ENCODE results near the gene OSBPL8. TPM values are rescaled to one million over a fixed set of nuclear protein-coding genes. Genes with fewer than 3 reads are reported as not detected.
A peak's percentile ranks its signal among the peaks of the same experiment; 100 is the strongest.

The OSBPL8 gene
- total RNA-seq, 4 donors from 2014 or later = 39.0 to 69.3 (median 49.0) TPM

DNA sequence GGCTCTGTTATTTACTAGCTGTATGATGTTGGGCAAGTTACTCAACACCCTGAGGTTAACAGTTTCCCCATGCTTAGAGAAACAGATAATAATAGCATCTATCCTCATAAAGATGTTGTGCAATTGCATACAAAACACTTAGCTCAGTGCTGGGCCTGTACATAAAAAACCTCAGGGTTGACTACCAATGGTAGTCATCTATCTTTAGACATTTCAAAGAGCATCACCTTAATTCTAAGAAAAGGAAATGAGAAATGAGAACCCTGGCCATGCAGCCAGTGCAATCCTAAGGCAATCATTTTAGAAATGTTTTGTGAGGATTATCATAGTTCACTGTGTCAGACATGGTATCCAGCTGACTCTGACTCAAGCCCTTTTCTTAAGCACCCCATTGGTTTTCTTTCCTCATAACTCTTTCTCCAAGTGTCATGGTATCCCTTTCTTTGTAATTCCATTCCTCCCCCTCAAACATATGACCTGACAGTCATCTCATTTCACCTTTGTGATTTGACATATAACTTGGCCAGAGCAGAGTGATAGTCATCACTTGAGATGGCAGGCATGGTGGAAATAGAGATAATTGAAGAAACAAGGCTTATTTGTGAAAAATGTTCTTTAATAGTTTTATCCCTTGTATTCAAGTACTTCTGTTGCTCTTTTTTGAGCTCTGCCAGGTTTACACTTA, 29.5 kb upstream of the OSBPL8 start:
- DNase-seq = no peak
- no peak overlapping the region for H3K4me3 ChIP-seq
- no peaks in the 10 kb centered on the region for H3K4me1 ChIP-seq
- no peaks in the 10 kb centered on the region for H3K36me3 ChIP-seq
- H3K27me3 ChIP-seq = no peaks in the 10 kb centered on the region
- peak overlapping the region in 3 of 4 donors; percentile 13 to 16 (median 15) for H3K27ac ChIP-seq
- H3K9me3 ChIP-seq = no peaks in the 10 kb centered on the region
- no peak for TF ChIP-seq POLR2A (IDR thresholded peaks at IDR 0.05)
- TF ChIP-seq, protein P1, sequence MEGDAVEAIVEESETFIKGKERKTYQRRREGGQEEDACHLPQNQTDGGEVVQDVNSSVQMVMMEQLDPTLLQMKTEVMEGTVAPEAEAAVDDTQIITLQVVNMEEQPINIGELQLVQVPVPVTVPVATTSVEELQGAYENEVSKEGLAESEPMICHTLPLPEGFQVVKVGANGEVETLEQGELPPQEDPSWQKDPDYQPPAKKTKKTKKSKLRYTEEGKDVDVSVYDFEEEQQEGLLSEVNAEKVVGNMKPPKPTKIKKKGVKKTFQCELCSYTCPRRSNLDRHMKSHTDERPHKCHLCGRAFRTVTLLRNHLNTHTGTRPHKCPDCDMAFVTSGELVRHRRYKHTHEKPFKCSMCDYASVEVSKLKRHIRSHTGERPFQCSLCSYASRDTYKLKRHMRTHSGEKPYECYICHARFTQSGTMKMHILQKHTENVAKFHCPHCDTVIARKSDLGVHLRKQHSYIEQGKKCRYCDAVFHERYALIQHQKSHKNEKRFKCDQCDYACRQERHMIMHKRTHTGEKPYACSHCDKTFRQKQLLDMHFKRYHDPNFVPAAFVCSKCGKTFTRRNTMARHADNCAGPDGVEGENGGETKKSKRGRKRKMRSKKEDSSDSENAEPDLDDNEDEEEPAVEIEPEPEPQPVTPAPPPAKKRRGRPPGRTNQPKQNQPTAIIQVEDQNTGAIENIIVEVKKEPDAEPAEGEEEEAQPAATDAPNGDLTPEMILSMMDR (IDR thresholded peaks at IDR 0.05) = no peak

DNA sequence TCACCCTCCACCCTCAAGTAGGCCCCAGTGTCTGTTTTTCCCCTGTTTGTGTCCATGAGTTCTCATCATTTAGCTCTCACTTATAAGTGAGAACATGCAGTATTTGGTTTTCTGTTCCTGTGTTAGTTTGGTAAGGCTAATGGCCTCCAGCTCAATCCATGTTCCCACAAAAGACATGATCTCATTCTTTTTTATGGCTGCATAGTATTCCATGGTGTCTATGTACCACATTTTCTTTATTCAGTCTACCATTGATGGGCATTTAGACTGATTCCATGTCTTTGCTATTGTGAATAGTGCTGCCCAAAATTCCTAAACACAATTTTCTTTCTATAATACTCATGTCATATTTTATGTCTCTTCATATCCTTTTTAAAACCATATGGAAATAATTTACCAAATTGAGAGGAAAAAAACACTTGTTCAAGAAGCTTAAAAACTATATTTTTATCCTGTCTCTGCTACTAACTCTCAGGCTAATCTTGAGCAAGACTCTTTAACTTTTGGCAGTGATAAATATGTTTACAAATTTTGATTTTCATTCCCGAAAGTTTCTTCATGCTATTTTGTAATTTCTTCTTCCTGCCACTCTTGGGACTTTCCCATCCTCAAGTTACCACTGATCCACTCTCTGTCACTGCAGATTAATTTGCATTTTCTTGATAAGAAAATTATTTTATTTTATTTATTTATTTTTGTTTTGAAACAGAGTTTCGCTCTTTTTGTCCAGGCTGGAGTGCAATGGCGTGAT, 28.0 kb upstream of the OSBPL8 start:
- Histone ChIP-seq H3K4me3 (no peak overlapping the region), H3K27me3 (no peaks in the 10 kb centered on the region), H3K9me3 (no peaks in the 10 kb centered on the region), H3K36me3 (no peaks in the 10 kb centered on the region), H3K27ac (peak overlapping the region in 1 of 4 donors; percentile 49), H3K4me1 (no peaks in the 10 kb centered on the region)
- TF ChIP-seq, protein P1 (IDR thresholded peaks at IDR 0.05) = no peak
- no peak for TF ChIP-seq POLR2A (IDR thresholded peaks at IDR 0.05)
- DNase-seq = no peak

DNA sequence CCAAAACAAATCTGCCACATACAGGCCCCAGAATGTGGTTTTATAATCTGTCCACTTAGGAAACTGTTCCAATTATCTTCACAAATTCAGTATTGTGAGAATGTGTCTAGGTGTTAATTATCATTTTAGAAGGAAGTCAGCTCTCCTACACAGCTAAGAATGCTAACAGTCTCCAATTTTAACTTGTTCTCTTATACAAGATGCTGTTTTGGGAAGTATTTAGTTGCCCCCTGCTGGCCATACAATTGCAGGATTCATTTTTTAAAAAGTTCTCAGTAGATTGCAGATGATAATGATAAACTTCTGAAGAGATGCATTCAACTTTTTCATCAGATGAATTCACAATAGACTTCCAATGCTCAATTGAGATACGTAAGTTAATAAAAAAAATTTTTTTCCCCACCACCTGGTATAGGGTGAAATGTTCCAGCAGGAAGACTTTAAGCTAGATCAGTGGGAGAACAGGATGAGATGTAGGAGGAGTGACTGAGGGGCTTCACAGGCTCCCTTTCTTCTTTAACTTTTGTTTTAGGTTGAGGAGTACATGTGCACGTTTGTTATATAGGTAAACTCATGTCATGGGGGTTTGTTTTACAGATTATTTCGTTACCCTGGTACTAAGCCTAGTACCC, 27.3 kb upstream of the OSBPL8 start:
- no peaks in the 10 kb centered on the region for H3K4me1 ChIP-seq
- no peak overlapping the region for H3K27ac ChIP-seq
- no peaks in the 10 kb centered on the region for H3K36me3 ChIP-seq
- H3K4me3 ChIP-seq = no peak overlapping the region
- TF ChIP-seq, protein P1 (IDR thresholded peaks at IDR 0.05) = peak; percentile 41 to 84 (median 60)
- TF ChIP-seq POLR2A (IDR thresholded peaks at IDR 0.05) = no peak
- peak in 2 of 3 donors; percentile 24 to 55 for DNase-seq
- H3K9me3 ChIP-seq = no peaks in the 10 kb centered on the region
- no peaks in the 10 kb centered on the region for H3K27me3 ChIP-seq

DNA sequence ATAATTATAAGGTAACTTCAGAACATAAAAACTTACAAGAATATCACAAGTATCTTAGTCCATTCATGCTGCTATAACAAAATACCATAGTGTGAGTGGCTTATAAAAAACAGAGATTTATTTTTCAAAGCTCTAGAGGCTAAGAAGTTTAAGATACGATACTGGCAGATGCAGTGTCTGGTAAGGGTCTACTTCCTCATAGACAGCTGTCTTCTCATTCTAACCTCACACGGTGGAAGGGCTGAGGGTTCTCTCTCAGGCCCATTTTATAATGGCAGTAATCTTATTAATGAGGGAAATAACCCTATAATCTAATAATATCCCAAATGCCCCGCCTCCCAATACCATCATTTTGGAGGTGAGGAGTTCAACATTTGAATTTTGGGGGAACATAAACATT, 23.7 kb upstream of the OSBPL8 start:
- no peaks in the 10 kb centered on the region for H3K36me3 ChIP-seq
- TF ChIP-seq POLR2A (IDR thresholded peaks at IDR 0.05) = no peak
- TF ChIP-seq, protein P1 (IDR thresholded peaks at IDR 0.05) = no peak
- H3K27me3 ChIP-seq = no peaks in the 10 kb centered on the region

DNA sequence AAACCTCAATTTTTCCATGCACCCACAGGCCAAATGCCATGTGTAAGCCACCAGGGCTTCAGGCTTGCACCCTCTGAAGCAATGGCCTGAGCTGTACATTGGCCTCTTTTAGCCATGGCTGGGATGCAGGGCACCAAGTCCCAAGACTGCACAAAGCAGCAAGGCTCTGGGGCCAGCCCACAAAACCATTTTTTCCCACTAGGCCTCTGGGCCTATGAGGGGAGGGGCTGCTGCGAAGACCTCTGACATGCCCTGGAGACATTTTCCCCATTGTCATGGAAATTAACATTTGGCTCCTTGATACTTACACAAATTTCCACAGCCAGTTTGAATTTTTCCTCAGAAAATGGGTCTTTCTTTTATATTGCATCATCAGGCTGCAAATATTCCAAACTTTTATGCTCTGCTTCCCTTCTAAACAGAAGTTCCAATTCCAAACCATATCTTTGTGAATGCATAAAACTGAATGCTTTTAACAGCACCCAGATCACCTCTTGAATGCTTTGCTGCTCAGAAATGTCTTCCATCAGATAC, 14.3 kb upstream of the OSBPL8 start:
- H3K27ac ChIP-seq = no peak overlapping the region
- H3K36me3 ChIP-seq = no peaks in the 10 kb centered on the region
- TF ChIP-seq, protein P1 (IDR thresholded peaks at IDR 0.05) = no peak
- no peak for TF ChIP-seq POLR2A (IDR thresholded peaks at IDR 0.05)
- no peaks in the 10 kb centered on the region for H3K9me3 ChIP-seq
- no peak overlapping the region for H3K4me3 ChIP-seq
- H3K4me1 ChIP-seq = no peaks in the 10 kb centered on the region
- H3K27me3 ChIP-seq = no peaks in the 10 kb centered on the region
- DNase-seq = no peak

More for the DNA sequence above, 23.7 kb upstream of the OSBPL8 start:
- Histone ChIP-seq H3K4me1 (no peaks in the 10 kb centered on the region), H3K9me3 (no peaks in the 10 kb centered on the region), H3K4me3 (no peak overlapping the region), H3K27ac (no peak overlapping the region)
- DNase-seq = no peak

Measured in Peyer's patch (tissue), 4 donors.